Astrocyte (in vitro differentiated cells and primary cell): ENCODE results near the gene ZBTB21.

Experiments used
- CTCF ChIP-seq: IDR thresholded peaks from 2 replicates; pipeline ENCODE4 v1.5.1; 2011; ENCODE audit warnings: low read depth, mild to moderate bottlenecking, inconsistent platforms, low read length, moderate library complexity; ENCODE audit not compliant: insufficient read depth
- EZH2 ChIP-seq: IDR thresholded peaks from 2 replicates; pipeline ENCODE4 v1.6.1; 2012; ENCODE audit warnings: mild to moderate bottlenecking, low read length, inconsistent platforms; ENCODE audit not compliant: insufficient read depth

- TF ChIP-seq CTCF (no peak), EZH2 (no peak)
Observed at GRCh38 chr21:42056996-42057689, 47.0 kb upstream of the ZBTB21 start.
